HG03097 (cell line): Measurements from ENCODE around the gene SFTPB.
"Not testable (repeated sequence)": the region's sequence is repeated elsewhere in the genome, so short reads cannot be mapped to it uniquely, and the experiment has no call there.

Source experiments
- ATAC-seq: cut with Tn5 transposase; IDR thresholded peaks from one replicate; pipeline ENCODE4 v1.9.1; 2021; ENCODE audit not compliant: unreplicated experiment, low FRiP score

The SFTPB gene

DNA sequence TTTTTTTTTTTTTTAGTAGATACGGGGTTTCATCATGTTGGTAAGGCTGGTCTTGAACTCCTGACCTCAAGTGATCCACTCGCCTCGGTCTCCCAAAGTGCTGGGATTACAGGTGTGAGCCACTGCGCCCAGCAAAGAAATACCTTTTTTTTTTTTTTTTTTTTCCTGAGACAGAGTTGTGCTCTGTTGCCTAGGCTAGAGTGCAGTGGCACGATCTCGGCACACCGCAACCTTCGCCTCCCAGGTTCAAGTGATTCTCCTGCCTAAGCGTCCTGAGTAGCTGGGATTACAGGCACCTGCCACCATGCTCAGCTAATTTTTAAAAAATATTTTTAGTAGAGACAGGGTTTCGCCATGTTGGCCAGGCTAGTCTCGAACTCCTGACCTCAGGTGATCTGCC is 7.7 kb downstream of the SFTPB start:
- not testable (repeated sequence) for ATAC-seq

DNA sequence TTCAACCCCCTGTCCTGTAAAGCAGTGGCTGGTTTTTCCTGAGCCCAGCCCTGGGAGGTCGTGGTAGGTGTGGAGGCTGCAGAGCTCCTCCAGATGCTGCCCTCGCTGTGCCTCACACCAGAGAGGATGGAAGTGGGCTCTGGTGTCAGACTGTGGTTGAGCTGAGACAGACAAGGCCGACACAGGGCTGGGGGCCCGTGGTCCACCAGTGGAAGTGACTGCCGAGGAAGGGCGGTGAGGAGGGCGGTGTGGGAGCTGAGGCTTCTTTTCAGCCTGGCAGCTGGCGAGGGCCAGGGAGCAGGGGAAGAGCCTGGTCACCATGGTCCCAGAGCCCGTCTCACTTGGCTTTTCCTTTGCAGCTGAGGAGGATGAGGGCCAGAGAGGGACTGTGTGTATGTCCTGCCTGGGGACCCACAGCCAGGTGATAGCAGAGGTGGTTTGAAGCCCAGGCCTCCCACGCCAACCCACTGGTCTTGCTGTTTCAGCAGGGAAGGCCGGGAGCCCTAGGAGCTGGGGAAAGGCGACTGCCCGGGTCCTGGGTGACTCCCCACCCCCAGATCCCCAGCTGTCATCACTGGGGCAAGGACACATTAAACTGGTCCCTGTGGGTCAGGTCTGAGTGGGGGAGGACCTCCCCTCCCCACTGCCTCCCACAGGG is 8.5 kb downstream of the SFTPB start:
- ATAC-seq: no peak

DNA sequence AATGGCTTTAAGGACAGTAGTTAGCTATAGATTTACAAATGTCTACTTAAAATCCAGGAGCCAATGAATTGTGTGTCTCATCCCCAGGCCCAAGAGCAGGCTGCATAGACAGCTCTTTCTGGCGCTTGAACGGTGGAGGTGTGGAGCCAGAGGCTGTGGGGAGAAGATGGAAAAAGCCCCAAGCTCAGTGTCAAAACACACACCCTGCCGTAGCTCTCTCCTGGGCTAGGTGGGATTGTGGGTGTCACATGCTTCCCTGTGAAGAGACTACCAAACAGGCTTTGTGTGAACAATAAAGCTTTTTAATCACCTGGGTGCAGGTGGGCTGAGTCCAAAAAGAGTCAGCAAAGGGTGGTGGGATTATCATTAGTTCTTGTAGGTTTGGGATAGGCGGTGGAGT is 10.6 kb downstream of the SFTPB start:
- ATAC-seq: not testable (repeated sequence)

DNA sequence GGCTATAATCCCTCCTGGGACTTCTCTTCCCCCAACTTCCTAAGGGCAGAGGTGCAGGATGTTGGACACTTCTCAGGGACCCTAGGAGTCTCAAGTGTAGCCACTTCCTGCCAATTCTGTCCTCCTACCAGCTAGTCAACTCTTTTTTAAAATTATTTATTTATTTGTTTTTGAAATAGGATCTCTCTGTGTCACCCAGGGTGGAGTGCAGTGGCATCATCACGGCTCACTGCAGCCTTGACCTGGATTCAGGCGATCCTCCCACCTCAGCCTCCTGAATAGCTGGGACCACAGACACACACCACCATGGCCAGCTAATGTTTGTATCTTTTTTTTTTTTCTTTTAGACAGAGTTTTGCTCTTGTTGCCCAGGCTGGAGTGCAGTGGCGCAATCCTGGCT is 11.5 kb downstream of the SFTPB start:
- no peak for ATAC-seq

DNA sequence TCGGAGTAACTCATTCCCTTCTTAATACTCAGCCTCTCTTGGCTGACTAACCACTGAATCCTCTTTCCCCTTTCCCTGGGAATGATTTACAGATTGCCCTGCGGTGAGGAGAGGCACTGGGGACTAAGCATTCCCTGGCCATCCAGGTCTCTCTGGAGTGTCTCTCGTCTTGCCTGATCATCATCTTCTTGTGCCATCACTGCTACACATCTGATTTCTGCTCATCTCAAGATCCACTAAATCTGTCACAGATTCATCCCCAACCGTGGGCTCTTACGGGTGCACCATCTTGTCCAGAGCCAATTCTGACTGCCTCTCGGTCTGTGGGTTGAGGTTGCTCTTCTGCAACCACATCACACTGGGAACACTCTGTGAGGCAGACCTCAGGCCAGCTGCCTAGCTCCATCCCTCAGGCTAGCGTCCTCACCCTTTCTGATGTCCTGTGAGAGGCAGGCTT is 12.0 kb downstream of the SFTPB start:
- no peak for ATAC-seq

DNA sequence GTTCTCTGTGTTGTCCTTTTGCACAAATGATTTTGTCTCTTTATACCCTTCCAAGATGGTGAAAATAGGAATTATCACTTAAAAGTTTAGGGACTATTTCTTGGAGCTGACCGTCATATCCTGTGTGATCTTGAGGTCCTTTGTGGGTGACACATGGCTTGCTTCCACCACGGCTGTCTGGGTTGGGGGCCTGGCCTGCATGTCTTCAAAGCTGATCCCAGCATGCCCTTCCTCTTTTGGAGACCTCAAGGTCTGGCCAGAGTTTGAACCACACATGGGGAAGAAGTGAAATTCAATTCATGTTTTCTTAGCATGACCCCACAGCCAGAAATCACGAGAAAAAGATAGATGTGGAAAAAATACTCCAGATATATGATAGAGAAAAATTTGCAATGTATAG is 14.0 kb downstream of the SFTPB start:
- ATAC-seq: no peak

DNA sequence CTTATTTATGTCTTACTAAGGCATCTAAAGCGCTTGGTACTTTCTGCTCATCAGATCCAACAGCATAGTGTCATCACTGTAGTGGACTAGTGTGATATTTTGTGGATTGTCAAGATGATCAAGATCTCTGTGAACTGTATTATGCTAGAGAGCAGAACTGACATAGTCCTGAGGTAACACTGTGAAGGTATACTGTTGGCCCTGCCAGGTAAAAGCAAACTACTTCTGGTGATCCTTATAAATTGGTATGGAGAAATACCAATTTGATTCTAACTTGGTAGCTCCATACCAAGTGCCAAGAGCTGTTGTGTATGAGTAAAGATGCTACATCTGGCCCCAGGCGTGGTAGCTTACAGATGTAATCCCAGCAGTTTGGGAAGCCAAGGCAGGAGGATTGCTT is 15.9 kb downstream of the SFTPB start:
- ATAC-seq: no peak

DNA sequence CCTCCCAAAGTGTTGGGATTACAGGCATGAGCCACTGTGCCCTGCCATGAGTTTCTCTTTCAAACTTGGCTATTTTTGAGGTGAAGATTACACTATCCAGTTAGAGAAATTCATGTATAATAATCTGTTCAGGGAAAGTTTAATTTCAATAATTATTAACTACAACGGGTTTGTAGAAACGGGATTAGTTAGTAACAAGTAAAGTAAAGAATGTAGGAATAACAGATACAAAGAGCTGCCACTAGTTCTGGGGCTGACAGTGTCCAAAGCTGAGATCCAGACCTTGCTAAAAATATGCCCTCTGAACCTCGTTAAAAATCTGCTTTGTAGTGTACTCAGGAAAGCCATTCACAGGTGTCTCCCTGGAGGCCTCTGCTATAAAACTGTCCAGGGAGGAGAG is 16.9 kb downstream of the SFTPB start:
- no peak for ATAC-seq

DNA sequence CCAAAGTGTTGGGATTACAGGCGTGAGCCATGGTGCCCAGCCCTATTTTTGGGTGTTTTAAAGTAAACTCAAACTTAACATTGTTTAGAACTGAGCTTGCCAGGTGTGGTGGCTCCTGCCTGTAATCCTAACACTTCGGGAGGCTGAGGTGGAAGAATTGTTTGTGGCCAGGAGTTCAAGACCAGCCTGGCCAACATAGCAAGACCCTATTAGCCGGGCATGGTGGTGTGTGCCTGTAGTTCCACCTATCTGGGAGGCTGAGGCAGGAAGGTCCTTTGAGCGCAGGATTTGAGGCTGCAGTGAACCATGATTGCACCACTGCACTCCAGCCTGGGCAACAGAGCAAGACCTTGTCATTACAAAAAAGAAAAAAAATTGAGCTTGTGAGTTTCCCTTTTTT is 17.5 kb downstream of the SFTPB start:
- no peak for ATAC-seq

DNA sequence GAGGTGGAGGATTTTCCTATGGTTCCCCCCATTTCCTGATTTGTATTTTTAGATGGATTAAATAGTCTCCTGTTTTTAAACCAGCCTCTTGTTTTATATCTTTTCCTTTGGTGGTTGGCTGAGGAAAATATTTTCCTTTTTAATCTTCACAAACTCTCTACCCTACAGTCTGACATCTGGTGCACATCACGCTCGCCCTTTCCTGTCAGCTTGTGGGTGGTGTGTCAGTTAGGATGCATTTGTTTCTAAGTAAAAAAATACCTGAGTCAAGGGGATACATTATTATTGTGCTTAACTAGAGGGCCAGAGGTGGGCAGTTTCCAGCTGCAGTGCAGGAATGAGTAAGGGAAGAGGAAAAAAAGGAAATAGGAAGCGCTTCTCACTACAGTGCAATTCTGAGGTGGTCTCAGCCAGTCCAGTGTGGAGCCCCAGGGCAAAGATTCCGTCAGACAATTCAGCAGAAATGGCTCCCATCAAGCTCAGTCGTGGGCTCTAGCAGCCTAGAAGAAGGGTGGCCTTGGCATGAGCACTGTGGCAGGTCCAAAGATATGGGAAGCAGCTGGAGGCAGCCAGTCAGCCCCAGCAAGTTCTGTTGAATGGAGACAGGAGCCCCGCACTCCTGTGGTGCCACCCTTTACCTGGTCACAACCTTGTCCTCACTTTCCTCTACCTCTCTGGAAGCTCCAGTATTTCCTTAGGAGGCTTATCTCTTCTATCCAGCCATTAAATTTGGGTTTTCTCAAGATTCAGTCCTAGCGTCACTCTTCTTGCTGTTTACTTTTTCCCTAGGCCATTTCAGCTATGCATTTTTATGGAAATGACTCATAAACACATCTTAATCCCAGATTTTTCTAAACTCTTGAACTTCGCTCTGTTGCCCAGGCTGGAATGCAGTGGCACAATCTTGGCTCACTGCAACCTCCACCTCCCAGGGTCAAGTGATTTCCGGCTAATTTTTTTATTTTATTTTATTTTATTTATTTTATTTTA is 18.5 kb downstream of the SFTPB start:
- no peak for ATAC-seq

DNA sequence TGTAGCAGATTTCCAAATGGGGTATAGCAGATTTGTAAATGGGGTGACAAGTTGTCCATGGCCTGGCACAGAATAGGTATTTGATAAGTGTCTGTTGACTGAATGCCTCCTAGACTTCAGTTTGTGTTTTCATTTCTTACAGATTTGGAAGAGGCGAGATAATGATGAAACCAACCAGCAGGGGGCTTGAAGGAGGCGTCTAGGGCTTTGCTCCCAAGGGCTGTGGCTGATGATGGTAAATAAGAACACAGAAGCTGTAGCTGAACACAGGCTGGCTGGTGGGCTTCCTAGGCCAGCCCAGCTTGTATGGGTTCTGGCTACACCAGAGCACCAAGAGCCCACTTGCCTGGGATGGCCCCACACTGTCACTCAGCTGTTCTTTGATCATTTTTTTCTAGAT is 19.4 kb downstream of the SFTPB start:
- ATAC-seq: no peak

DNA sequence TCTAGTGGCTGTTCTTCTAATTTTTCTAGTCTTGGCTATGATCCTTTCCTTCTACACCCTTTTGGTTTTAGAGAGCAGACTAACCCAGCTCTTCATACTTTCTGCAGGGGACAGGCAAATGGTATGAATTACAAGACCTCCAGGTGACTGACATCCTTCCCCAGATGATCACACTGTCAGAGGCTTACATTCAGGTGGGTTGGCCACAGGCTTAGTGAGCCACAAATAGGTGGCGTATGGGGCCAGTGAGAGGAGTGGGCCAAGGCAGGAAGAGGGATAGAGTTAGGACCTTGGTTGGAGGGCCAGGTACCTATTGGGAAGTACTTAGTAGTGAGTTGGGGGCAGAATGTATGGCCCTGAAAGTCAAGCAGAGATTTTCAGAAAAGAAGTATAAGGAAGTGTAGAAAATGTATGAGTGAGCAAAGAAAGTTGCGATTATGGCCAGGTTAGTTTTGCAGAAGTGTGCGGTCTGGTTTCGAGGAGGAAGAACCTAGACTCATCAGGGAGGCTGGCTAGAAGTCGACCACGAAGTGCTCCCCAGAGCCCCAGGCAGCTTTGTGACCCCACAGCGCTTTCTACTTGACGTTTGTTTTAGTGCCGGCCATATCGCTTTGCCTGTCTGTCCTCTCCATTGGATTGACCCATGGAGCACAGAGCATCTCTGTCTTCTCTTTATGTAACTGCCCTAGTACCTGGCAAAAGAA is 20.0 kb downstream of the SFTPB start:
- ATAC-seq: no peak

DNA sequence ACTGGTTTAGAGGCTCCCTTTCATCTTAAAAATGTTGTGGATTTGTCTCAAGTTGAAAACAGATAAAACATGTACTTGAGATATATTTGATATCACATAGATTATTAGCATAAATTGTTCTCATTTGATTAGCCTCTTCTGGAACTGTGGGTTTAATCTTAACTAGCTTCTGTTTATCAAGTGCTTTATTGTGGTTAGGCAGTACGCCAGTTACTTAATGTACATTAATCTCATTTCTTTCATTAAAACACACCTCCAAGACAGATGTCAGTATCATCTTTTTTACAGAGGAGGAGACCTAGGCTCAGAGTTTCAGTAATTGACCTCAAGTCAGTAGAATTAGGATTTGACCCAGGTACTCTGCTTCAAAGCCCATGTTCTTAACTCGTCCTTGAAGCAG is 21.8 kb downstream of the SFTPB start:
- ATAC-seq: no peak

DNA sequence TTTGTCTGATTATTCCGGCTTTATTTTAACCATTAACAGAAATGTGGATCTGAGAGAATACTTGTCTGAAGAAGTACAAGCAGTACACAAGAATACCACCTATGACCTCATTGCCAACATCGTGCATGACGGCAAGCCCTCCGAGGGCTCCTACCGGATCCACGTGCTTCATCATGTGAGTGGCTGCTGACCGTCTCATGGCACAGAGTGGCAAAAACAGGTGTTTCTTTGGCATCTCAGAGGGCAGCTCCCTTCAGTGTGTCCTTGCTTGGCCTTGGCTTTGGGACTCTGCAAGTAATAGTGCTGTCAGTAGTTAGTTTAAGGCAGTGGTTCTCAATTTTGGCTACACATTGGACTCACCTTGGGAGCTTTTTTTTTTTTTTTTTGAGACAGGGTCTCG is 23.1 kb downstream of the SFTPB start:
- ATAC-seq: no peak

DNA sequence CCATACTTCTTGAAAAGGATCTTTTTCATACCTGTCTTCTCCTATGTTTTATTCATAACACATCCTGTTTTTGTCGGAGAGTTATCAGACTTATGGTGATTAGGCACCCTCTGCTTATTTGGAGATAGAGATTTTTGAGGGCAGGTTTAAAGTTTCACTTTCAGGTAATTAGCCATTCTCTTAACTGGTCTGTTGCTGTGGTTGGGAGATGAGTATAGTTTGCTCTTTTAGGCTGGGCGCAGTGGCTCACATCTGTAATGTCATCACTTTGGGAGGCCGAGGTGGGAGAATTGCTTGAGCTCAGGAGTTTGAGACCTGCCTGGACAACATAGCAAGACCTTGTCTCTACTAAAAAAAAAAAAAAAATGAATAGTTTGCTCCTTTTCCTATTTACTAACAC is 25.3 kb downstream of the SFTPB start:
- peak; percentile 52 for ATAC-seq

DNA sequence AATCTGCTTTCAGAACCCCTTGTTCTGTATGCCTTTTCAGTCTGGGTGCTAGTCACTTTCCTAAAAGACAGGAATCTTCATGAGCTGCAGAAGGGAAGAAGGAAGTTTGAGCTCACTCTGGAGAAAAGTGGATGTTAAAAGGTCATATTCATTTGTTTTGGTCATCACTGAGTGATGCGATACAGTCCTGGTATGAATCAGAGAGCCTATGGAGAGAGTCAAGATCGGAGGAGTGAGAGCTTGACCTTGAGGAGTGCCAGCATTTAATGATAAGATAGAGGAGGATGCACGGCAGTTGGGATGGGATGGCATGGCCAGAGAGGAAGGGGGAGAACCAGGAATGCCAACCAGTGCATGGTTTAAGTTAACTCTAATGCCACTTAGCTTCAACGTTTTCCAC is 32.4 kb downstream of the SFTPB start:
- no peak for ATAC-seq

DNA sequence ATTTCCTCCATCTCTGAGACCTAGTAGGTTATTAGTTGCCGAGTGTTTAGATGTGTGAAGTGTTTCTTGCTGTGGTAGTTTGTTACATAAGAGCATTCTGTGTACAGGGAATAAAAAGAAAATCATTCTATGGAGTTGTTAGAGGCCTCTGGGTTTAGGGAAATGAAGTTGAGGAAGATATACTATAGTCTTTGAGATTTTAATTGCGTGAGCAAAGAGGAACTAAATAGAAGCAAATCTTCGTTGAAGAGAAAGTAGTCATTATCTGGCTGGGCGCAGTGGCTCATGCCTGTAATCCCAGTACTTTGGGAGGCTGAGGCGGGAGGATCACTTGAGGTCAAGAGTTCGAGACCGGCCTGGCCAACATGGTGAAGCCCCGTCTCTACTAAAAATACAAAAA is 33.0 kb downstream of the SFTPB start:
- ATAC-seq: no peak

DNA sequence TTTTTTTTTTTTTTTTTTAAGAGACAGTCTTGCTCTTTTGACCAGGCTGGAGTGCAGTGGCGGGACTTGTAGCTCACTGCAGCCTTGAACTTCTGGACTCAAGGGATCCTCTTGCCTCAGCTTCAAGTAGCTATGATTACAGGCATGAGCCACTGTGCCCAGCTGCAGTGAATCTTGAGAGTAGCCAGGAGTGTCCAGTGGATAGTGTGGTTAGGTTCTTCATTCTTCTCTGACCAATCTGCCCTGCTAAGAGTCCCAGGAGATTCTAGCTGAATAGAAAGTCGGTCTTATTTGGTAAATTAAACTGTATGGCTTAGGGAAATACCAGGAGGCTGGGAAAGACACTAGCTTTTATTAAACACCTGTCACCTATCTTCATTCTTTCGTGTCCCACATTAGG is 36.7 kb downstream of the SFTPB start:
- ATAC-seq: no peak

DNA sequence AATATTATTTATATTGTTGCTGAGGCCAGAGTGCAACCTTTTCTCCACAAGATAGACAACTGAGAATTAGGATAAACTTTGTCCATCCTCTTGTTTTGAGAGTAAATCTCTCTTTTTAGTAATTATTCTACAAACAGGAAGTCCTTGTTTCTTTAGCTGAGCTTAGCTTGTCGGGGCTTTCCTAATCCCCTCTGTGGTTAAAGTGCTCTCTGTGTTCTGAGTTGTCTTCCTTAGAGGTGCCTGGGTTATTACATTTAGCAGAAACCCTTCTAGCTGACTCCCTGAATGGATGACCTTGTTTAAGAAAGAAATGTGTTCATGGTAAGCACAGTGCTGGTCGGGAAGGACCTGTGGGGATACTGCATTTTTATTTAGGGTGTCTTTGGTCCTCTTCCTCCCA is 39.3 kb downstream of the SFTPB start:
- ATAC-seq: no peak

DNA sequence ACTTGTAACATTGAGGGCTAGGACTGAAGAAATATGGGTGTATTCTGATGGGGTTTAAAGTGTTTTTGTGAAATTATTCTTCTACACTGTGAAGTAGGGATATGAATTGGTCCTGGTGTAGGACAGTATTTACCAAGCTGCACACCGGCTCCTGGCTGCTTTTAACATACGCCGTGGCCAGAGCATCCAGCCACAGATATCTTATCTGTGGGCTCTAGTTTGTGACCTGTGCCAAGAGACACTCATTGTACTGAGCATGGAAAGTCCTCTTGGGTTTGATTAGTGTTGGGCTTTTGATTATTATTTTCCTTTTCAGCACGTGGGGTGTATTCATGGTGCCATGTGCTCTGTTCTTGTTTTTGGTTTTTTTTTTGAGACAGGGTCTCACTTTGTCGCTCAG is 44.0 kb downstream of the SFTPB start:
- ATAC-seq: no peak

DNA sequence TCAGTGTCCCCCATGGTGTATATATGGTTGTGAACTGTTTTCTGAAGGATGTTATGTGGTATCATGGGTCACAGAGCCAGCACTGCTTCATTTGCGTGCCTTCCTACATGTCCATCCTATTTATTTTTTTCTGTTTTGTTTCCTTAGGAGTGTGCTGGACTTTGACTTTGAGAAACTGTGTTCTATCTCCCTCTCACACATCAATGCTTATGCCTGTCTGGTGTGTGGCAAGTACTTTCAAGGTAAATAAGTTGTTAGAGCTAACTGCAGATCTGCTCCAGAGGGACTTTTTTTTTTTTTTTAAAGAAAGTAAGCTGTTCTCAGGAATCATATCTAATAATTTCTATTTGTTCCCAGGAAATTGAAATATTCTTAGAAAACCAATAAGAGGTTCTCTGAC is 46.7 kb downstream of the SFTPB start:
- no peak for ATAC-seq
